DND-41 (cell line): ENCODE measurements around the gene ENPP5.

Experiments used
- ATAC-seq: fragments of 200-7000 bp; cut with Tn5 transposase; 3 replicates; pipeline ENCODE4 v1.9.1; 2021; ENCODE audit warnings: low read depth; ENCODE audit not compliant: insufficient read depth
- DNase-seq: peaks from one replicate; pipeline ENCODE4 v3.0.0-alpha.2; 2020
- H2AFZ ChIP-seq: 2 replicates; pipeline ENCODE4 v1.6.0; 2012; ENCODE audit warnings: low read depth, low read length
- H3K27ac ChIP-seq: 2 replicates; pipeline ENCODE4 v1.5.1; 2012; ENCODE audit warnings: low read length, inconsistent platforms
- H3K27me3 ChIP-seq: fragments of 200-600 bp; sonication (generic); 2 replicates; pipeline ENCODE4 v1.6.0; 2012; ENCODE audit warnings: low read length, mild to moderate bottlenecking, inconsistent platforms; ENCODE audit not compliant: insufficient read depth, poor library complexity
- H3K36me3 ChIP-seq: 2 replicates; pipeline ENCODE4 v1.5.1; 2012; ENCODE audit warnings: low read length, inconsistent platforms; ENCODE audit not compliant: insufficient read depth
- H3K4me1 ChIP-seq: 2 replicates; pipeline ENCODE4 v1.5.1; 2012; ENCODE audit warnings: mild to moderate bottlenecking, low read length; ENCODE audit not compliant: insufficient read depth
- H3K4me2 ChIP-seq: 2 replicates; pipeline ENCODE4 v1.6.0; 2012; ENCODE audit warnings: mild to moderate bottlenecking, moderate library complexity, low read length, inconsistent platforms; ENCODE audit not compliant: insufficient read depth
- H3K4me3 ChIP-seq, 2 experiments: fragments of 200-600 bp in 1 of 2; shearing (Covaris generic) in 1 of 2; 2 replicates each; pipeline ENCODE4 v1.5.1; 2012 to 2016; ENCODE audit warnings: inconsistent platforms in 2 of 2, low read length in 2 of 2, mild to moderate bottlenecking in 2 of 2, low read depth in 1 of 2, moderate library complexity in 1 of 2
- H3K79me2 ChIP-seq: 2 replicates; pipeline ENCODE4 v1.6.0; 2012; ENCODE audit warnings: low read length, inconsistent platforms; ENCODE audit not compliant: insufficient read depth
- H3K9ac ChIP-seq: 2 replicates; pipeline ENCODE4 v1.6.0; 2012; ENCODE audit warnings: low read depth, mild to moderate bottlenecking, inconsistent platforms, low read length, moderate library complexity
- H3K9me3 ChIP-seq: 2 replicates; pipeline ENCODE4 v1.5.1; 2012; ENCODE audit warnings: low read length, moderate library complexity, mild to moderate bottlenecking, inconsistent platforms; ENCODE audit not compliant: insufficient read depth, severe bottlenecking
- H4K20me1 ChIP-seq: 2 replicates; pipeline ENCODE4 v1.6.0; 2012; ENCODE audit warnings: low read length; ENCODE audit not compliant: insufficient read depth
- CTCF ChIP-seq: IDR thresholded peaks from 2 replicates; pipeline ENCODE4 v1.5.1; 2012; ENCODE audit warnings: borderline replicate concordance, low read length, moderate library complexity, mild to moderate bottlenecking; ENCODE audit not compliant: poor library complexity, severe bottlenecking; ENCODE audit errors: extremely low read depth
- EZH2 ChIP-seq: IDR thresholded peaks from 3 replicates; pipeline ENCODE4 v1.6.1; 2012; ENCODE audit warnings: borderline replicate concordance, low read depth, mild to moderate bottlenecking, moderate library complexity, low read length, inconsistent platforms; ENCODE audit not compliant: severe bottlenecking

ENPP5 gene

GRCh38 chr6:46170357-46171289 is at the start of gene ENPP5:
Gene ENPP5, minus strand, starts transcription at chr6:46170980. Its CDS starts 2,718 bp downstream, at chr6:46168262.
- no peak within 1 kb of the TSS for H3K4me2 ChIP-seq
- H4K20me1 ChIP-seq, result no peaks in the 10 kb centered on the region
- no peak for ATAC-seq
- no peak within 1 kb of the TSS for H2AFZ ChIP-seq
- H3K9ac ChIP-seq, result no peak within 1 kb of the TSS
- no peaks in the 10 kb centered on the region for H3K9me3 ChIP-seq
- H3K27me3 ChIP-seq, result peaks cover 13% of the 10 kb centered on the region
- no peak within 1 kb of the TSS for H3K27ac ChIP-seq
- no peaks in the 10 kb centered on the region for H3K36me3 ChIP-seq
- no peak for TF ChIP-seq EZH2
- no peak for TF ChIP-seq CTCF
- H3K4me3 ChIP-seq, result no peak within 1 kb of the TSS
- no peaks in the 10 kb centered on the region for H3K4me1 ChIP-seq
- H3K79me2 ChIP-seq, result no peaks in the 10 kb centered on the region
- no peak for DNase-seq

- peaks cover 18% of the 10 kb centered on the region for H3K27me3 ChIP-seq
- no peak overlapping the region for H3K9ac ChIP-seq
- no peak for TF ChIP-seq EZH2
- no peak for TF ChIP-seq CTCF
- no peaks in the 10 kb centered on the region for H3K9me3 ChIP-seq
- no peak overlapping the region for H2AFZ ChIP-seq
- H3K36me3 ChIP-seq, result no peaks in the 10 kb centered on the region
- no peak overlapping the region for H3K27ac ChIP-seq
- no peaks in the 10 kb centered on the region for H4K20me1 ChIP-seq
- no peak overlapping the region for H3K4me3 ChIP-seq
- DNase-seq (no peak), ATAC-seq (no peak)
- H3K79me2 ChIP-seq, result no peaks in the 10 kb centered on the region
- H3K4me1 ChIP-seq, result no peaks in the 10 kb centered on the region
- H3K4me2 ChIP-seq, result no peak overlapping the region
Observed at GRCh38 chr6:46219661-46220060, 48.9 kb upstream of the ENPP5 start.

- Histone ChIP-seq H3K27ac (no peak overlapping the region), H3K36me3 (no peaks in the 10 kb centered on the region), H3K9ac (no peak overlapping the region), H3K4me2 (no peak overlapping the region), H3K4me1 (no peaks in the 10 kb centered on the region), H3K9me3 (no peaks in the 10 kb centered on the region), H3K79me2 (no peaks in the 10 kb centered on the region), H4K20me1 (no peaks in the 10 kb centered on the region), H3K4me3 (no peak overlapping the region), H3K27me3 (peaks cover 18% of the 10 kb centered on the region), H2AFZ (no peak overlapping the region)
- no peak for TF ChIP-seq EZH2
- no peak for TF ChIP-seq CTCF
- ATAC-seq, result no peak
- DNase-seq, result no peak
Observed at GRCh38 chr6:46218457-46218856, 47.7 kb upstream of the ENPP5 start.
